Fibroblast of peridontal ligament (primary cell): ENCODE data around the gene KASH5.
A peak's percentile ranks its signal among the peaks of the same experiment; 100 is the strongest.

Experiments
- DNase-seq: peaks from one replicate; pipeline ENCODE4 v3.0.0-alpha.2; 2010; ENCODE audit errors: extremely low read depth

The KASH5 gene

GRCh38 chr19:49421039-49421877 lies 33.2 kb downstream of the KASH5 start:
- DNase-seq: peak; percentile 40

GRCh38 chr19:49421878-49422202 lies 33.8 kb downstream of the KASH5 start:
- DNase-seq: no peak

- no peak for DNase-seq
These were observed 34.5 kb downstream of the KASH5 start for GRCh38 chr19:49422407-49423070.

GRCh38 chr19:49423071-49423984 lies 35.3 kb downstream of the KASH5 start, which contains the start of gene PTH2:
TSS of gene PTH2 (minus strand) at chr19:49423441. CDS start at chr19:49423339, 102 bp downstream.
- no peak for DNase-seq

- DNase-seq: no peak
These were observed 35.9 kb downstream of the KASH5 start for GRCh38 chr19:49423985-49424303.

- no peak for DNase-seq
These were observed 37.1 kb downstream of the KASH5 start, which contains the start of gene GFY for GRCh38 chr19:49425178-49425577. TSS of gene GFY (plus strand) at chr19:49425388. CDS start at chr19:49426431, 1,043 bp downstream.

- DNase-seq: no peak
These were observed 38.0 kb downstream of the KASH5 start for GRCh38 chr19:49425922-49426592.

- DNase-seq: no peak
These were observed 39.3 kb downstream of the KASH5 start for GRCh38 chr19:49427339-49427738.

- no peak for DNase-seq
These were observed 40.0 kb downstream of the KASH5 start for GRCh38 chr19:49427855-49428546.

GRCh38 chr19:49428547-49429451 lies 40.8 kb downstream of the KASH5 start:
- no peak for DNase-seq

- DNase-seq: no peak
These were observed 42.2 kb downstream of the KASH5 start for GRCh38 chr19:49430172-49430677.

GRCh38 chr19:49430678-49431329 lies 42.8 kb downstream of the KASH5 start:
- DNase-seq: no peak

GRCh38 chr19:49431330-49431749 lies 43.3 kb downstream of the KASH5 start:
- no peak for DNase-seq

GRCh38 chr19:49432141-49433073 lies 44.4 kb downstream of the KASH5 start:
- no peak for DNase-seq

GRCh38 chr19:49433240-49433901 lies 45.3 kb downstream of the KASH5 start:
- DNase-seq: no peak

- DNase-seq: no peak
These were observed 47.0 kb downstream of the KASH5 start for GRCh38 chr19:49434907-49435583.

GRCh38 chr19:49435670-49436069 lies 47.6 kb downstream of the KASH5 start:
- no peak for DNase-seq
